Myocyte (in vitro differentiated cells): ENCODE data around the gene GNAZ. TPM values are rescaled to one million over a fixed set of nuclear protein-coding genes. Genes with fewer than 3 reads are reported as not detected.
"Not testable (repeated sequence)": the region's sequence is repeated elsewhere in the genome, so short reads cannot be mapped to it uniquely, and the experiment has no call there.

Experiments used
- DNase-seq: peaks from one replicate; pipeline ENCODE4 v3.0.0-alpha.2; 2012; ENCODE audit warnings: low read depth
- total RNA-seq: library from RNA; depleted of rRNA; stranded (reverse); fragments of >200 nt; gene quantifications from 2 replicates; pipeline ENCODE4 v1.2.3, GENCODE V29; 2014

GNAZ gene
- total RNA-seq, 1 donor from 2014 or later: 9.1 TPM

DNA sequence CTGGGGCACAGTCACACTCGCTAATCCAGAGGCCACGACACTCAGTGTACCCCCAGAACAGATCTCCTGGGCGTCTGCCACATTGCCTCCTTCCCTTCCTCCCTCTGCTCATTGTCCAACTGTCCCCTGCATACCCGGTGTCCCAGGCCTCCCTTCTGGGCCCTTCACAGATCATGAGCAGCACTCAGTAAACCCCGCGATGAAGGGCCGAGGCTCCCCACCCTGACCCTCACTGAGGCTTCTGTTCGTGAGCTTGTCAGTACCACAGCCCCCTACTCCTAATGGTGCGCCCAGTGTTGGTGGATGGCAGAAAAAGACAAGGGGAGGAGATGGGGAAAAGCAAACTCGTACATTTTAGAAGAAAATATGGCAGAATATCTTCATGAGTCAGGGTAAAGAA, 58.8 kb downstream of the GNAZ start:
- DNase-seq: no peak

DNA sequence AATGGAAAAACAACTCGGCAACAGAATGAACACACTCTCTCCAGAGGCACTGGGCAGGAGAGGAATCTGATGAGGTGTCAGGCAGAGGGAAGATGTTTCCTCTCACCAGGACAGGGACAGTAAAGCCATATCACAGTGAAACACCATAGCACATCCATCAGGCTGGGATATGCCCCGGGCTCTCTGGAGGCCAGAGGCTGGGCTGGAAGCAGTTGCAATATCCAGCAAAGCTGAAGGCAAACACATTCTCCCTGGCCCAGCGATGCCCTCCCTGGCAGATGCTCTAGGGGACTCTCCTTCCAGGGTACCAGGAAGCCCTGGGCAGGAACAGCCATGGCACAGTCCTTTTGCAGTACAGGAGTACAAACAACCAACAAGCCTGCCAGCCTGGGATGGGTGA, 60.4 kb downstream of the GNAZ start:
- no peak for DNase-seq

DNA sequence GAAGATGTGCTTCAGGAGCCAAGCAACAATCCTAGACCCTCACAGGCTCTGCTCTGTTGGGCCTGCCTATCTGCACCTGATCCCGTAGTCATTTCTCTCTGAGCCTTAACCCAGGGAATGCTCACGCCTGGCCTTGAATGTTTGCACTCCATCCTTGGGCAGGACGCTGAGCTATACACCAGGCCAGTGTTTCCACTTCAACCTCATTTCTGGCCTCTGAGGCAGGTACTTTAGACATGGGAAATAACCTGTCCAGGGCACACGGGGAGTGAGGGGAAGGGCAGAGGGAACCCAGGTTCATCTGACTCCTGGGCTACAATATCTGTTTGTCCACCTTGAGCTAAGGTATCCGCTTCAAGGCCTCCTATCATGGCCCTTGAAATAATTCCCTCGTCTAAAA, 61.6 kb downstream of the GNAZ start:
- DNase-seq: no peak

DNA sequence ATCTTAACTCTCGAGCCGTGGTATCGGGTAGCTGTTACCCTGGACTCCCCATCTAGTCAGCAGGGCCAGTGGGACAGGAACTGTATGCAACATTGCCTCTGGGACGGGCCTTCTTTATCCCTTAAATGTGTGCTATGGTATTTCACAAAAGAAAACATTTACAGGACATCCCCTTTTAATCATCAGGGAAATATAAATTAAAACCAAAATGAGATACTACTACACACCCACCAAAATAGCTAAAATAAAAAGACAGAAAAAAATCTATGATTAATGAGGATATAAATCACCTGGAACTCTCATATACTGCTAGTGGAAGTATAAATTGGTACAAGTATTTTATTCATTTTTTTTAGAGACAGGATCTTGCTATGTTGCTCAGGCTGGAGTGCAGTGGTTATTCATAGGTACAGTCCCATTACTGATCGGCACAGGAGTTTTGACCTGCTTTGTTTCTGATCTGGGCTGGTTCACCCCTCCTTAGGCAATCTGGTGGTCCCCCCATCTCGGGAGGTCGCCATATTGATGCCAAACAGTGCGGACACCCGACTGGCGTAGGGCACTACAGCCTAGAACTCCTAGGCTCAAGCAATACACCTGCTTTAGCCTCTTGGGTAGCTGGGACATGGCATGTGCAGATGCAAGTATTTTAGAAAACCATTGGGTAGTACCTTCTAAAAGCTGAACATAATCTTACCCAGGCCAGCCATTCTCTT, 62.2 kb downstream of the GNAZ start:
- DNase-seq: no peak

DNA sequence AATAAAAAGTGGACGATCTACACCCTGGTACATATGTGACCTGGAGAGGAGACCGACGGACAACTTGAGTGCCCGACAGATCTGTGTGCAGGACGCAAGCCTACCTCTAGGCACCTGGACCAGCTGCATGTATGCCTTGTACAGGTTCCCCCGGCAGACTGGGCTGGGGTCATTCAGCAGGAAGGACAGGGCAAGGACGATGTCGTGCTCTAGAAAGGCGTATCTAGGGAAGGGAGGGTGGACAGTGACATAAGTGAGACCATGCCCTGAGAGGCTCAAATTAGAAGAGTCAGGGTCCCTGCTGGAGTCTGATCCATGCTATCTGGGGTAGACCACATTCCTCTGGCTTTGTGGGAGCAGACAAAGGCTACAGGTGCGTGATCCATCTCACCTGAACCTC, 63.6 kb downstream of the GNAZ start:
- no peak for DNase-seq

DNA sequence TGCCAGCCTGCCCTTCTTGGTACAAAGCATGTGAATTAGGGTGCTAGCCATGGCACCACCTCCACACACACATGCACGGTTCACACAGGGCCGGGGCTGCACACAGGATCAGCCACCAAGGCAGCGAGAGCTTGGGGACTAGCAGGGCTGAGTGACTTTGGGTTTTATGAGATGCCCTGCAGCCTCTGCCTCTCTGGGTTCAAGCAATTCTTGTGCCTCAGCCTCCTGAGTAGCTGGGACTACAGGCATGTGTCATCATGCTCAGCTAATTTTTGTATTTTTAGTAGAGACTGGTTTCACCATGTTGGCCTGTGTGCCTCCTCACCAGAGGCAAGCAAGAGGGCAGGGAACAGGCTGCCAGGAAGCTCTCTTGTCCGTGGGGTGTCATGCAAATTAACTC, 66.7 kb downstream of the GNAZ start:
- DNase-seq: not testable (repeated sequence)

DNA sequence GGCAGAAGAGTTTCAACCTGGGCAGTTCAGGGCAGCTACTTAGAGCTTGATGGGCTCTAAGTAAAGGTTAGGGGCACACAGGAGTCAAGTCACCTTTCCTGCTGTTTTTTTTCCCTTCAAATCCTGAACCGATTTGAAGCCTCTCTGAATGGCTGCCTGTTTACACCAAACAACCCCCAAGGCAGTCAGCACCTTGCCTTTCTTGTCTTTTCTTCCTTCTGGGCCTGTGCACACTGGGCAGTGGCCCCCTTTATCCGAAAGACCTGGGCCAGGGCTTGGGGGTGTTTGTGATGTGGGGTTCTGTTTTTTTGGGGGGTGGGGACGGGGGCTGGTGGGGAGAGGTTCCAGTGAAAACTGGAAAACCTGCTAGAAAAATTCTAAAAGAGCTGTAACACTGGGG, 67.1 kb downstream of the GNAZ start:
- no peak for DNase-seq

DNA sequence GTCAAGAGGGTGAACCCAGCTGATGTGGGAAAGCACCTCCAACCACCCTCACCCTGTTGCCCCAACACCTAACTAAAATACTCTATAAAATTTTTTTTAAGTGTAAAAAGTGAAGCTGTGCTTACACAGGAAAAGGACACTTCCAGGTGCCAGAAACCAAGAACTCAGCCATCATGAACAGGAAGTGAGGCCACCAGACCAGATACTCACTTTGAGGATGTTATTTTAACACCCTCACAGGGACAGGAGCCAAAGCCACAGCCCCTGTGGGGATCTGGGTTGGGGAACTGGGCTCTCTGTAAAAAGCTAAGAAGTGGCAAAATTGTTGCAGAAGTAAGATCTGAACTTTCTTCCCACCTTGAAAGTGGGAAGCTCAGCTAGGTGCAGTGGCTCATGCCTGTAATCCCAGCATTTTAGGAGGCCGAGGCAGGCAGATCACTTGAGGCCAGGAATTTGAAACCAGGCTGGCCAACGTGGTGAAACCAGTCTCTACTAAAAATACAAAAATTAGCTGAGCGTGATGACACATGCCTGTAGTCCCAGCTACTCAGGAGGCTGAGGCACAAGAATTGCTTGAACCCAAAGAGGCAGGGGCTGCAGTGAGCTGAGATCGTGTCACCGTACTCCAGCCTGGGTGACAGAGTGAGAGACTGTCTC, 67.7 kb downstream of the GNAZ start:
- peak; percentile 32 for DNase-seq

DNA sequence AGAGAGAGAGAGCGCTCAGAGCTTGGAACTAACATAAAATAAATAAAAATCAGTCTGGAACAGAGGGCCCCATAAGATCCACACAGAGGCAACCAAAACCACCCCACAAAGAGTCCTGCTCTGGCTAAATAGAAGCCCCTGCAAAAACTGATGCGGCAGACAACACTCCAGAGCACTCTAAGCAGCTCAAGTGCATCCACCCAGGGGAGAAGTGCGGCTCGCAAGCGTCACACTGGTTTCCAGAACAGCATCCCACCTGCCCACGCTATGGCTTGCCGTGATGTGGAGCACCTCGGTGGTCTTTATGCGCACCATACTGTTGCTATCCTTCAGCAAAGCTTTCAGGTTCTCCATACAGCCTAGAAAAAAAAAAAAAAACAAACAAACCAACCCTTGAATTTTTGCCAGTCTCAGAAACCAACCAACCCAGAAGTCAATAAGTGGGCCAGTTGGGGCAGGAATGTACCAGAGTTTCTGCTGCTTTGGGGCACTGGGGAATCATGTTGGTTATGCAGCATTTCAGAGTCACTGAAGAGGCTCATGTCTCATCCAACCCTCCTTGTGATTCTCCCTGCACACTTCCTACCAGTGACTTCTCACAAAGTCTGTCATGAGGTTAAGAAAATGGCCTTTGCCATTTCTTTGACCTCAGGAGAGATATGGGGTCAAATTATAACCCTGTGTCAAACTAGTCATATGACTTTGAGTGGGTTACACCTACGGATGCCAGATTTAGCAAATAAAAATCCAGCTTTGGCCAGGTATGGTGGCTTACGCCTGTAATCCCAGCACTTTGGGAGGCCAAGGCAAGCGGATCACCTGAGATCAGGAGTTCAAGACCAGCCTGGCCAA, 68.5 kb downstream of the GNAZ start:
- DNase-seq: no peak

DNA sequence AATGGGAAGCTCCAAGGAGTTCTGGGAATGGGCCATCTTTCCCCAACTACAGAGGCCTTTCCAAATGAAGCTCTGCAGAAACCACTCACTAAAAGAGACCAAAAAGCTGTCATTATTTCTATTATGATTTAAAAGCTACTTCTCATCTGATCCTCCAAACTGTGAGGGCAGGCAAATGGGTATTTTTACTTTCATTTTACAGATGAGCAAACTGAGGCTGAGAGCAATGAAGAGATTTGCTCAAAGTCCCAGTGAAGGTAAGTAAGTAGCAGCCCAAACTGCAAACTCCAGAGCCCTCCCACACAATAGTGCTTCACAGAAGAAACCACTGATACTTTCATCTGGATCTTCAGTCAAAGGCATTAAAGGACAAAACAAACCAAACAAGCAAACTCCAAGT, 70.1 kb downstream of the GNAZ start:
- no peak for DNase-seq

DNA sequence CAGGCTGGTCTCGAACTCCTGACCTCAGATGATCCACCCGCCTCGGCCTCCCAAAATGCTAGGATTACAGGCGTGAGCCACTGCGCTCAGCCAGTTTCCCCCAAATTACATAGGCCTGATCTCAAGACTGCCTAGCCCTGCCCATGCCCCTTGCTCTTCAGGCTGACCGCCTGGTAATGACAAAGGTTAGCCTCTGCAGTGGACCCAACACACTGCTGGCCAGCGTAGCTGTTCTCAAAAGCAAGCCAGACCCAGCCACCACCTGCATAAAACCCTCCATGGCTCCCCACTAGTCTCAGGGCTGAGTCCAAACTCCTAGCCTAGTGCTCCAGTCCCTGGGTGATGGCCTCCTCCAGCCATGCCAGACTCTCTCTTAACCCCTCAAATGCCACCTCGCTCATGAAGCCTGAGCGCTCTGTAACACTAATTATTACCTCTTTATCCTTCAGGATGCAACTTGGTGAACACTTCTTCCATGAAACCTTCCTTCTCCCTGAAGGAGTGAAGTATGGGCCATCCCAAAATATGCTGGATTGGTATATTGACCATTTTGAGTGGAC, 72.3 kb downstream of the GNAZ start:
- no peak for DNase-seq

DNA sequence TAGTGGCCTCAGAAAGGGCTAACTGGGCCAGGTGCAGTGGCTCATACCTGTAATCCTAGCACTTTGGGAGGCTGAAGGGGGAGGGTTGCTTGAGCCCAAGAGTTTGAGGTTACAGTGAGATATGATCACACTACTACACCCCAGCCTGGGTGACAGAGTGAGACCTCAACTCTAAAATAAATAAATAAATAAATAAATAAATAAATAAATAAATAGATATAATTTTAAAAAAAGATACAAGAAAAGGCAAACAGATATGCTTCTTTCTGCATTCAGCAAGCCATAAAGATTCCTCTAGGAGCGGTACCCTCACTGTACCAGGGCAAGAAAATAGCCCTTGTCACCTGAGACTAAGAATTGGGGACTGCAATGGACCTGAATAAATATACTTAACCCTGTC, 72.8 kb downstream of the GNAZ start:
- DNase-seq: no peak

DNA sequence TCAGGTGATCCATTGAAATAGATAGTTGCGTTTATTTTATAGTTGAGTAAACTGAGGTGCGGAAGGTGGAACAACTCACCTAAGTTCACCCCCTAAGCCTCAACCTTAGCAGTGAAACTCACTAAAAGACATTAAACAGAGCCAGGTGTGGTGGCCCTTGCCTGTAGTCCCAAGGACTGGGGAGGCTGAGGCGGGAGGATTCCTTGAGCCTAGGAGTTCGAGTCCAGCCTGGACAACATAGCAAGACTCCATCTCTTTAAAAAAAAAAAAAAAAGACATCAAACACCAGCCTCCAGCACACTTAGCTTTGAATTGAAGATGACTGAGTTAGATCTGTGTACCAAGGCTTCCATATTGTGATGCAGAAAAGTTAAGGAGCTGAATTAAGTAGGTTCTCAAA, 74.1 kb downstream of the GNAZ start:
- DNase-seq: no peak

DNA sequence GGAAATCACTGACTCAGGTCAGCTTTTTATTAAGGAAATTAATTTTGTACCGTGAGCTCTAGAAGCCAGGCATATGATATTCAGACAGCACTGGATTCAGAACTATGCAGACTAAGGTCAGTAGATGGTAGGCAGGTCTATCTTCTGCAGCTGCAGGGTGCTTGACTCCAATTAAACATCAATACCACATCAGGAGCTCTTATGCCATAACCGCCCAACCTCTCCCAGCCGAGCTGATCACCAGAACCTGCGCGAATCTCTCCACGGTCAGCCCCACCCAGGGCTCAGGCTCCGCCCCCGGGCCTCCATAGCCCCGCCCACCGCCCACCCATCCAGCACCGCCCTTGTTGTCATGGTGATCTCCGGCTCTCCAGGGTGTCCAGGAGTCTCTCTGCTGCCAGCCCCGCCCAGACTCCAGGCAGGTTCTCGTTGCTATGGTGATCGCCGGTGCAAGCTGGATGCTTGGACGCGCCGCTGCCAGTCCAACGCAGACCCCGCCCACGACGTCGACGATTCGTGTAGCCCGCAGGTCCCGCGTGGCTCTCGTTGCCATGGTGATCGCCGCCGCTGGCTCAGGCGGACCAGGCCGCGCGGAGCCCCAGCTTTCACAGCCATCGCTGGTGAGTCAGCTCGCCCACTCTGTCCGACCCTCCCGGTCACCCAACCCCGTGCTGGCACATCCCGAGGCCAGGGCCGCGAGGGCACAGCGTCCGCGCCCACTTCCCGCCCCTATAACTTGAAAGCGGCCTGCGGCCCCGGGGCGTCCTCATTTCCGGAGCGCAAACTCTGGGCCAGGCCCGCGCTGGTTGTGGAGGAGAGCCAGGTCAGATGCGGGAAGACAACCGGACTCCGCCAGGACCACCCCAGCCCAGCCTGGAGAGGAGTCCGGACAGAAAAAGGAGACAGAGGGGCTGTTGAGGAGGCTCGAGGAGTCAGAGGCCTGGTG, 74.9 kb downstream of the GNAZ start, which contains the start of gene RAB36:
Gene RAB36, plus strand, starts transcription at position 546 of the 946 bp plus-strand sequence. CDS start 1,140 bp downstream, outside the sequence.
- peak; percentile 32 for DNase-seq

DNA sequence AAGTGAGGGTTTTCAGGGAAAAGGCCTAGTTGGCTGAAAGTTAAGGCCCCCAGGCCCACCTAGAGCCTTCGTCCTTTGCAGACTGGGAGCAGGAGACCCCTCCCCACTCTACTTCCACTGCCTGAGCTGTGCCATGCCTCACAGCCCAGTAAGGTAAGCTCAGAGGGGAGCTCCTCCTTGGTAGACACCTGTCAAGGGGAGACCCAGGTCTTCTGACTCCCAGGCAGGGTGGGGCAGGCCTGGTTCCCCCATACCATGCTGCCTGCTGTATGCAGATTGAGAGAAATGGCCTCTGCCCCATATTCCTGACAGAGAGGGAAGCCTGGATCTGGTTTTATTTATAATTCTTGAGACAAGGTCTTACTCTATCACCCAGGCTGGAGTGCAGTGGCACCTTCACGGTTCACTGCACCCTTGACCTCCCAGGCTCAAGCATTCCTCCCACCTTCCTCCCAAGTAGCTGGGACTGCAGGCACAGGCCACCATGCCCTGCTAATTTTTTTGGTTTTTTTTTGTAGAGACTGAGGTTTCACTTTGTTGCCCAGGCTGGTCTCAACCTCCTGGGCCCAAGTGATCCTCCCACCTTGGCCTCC, 75.7 kb downstream of the GNAZ start:
- no peak for DNase-seq

DNA sequence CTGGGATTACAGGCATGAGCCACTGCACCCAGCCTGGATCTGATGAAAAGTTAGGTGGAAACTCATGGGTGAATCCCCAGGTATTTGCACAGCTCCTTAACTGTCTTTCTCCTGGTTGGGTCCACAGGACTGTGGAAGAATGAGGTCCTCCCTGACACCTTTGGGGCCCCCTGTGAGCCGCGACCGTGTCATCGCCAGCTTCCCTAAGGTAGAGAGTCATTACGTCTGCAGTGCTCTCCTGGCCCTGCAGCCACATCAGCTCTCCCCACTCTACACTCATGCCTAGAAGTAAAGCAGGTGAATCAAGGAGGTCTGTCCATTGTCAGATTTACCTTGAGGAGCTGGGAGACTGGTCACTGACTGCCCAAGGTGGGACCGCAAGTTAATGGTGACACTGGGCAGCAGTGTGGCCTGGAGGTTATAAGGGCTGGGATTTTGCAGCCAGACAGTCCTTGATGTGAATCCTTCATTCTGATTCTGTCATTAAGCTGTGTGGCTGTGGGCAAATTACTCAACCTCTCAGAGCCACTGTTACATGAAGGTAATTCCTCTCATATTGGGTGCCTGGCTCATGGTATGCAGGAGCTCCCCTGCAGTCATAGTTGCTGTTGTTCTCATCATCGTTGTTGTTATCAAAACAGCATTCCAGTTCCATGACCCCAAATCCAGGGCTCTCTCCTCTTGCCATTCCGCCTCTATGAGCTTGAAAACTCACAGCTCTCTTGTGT, 76.3 kb downstream of the GNAZ start:
- no peak for DNase-seq

DNA sequence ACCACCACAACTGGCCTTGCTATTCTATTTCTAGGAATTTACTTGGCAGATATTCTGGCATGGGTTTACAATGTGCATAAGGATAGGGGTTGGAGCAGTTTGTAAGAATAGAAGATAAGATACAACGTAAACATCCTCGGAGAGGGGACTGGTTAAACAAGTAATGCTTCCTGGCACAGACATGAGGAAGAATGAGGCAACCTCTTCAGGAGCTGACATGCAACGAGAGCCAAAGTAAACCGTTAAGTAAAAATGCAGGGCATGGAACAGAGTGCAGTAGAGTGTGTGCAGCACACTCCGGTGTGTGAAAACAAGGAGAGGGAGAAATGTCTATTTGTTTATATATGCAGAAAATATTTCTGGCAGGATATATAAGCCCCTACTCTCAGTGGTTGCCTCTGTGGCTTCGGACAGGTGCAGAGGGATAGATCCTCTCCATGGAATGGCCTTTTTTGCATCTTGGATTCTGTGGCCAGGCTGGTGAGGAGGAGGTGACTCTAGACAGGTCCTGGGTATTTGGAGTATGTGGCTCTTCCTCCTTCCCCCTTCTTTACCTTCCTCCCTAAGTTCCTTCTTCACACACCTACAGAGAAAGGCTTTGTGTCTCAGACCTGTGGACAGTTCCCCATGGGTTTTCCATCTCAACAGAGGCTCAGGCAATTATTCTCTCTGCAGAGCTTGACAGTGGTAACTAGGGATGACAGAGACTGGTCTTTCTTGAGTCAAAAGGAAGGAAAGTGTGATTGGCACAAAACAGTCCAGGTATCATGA, 77.5 kb downstream of the GNAZ start:
- no peak for DNase-seq

DNA sequence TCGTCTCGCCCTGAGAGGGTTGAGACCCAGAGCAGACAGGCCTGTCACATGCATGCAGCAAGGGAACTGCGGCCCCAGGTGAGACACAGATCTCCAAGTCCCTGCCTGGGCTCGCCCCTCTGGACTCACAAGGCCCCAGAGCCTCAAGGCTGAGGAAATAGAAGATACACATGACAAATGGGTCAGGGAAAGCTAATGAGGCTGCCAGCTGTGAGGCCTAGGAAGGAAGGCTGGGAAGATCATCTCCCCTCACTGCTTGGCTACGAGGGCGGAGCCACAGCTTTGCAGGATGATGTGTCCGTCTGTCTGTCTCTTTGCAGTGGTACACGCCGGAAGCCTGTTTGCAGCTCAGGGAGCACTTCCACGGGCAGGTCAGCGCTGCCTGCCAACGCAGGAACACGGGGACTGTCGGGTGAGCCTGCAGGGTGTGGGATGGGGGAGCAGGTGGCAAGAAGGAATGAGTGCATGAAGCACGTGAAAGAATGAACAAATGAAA, 79.5 kb downstream of the GNAZ start:
- no peak for DNase-seq

DNA sequence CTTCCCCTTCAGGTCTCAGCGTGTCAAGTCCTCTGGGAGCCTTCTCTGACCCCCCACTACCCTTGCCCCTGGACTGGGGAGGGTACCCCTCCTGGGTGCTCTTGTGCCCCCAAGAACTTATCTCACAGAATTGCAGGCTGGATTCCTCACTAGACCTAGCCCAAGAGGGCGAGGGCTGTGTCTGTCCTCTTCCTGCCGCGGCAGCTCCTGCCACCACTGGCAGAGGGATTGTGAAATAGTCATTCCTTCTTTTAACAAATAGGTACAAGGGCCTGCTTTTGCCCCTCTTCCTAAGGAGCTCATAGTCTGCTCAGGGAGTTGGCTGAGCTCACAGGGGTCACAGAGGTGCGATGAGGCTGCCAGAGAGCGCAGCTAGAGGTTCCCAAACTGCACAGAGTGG, 80.4 kb downstream of the GNAZ start:
- no peak for DNase-seq
